M059J (cell line): ENCODE measurements around the gene NRG3. TPM values are rescaled to one million over a fixed set of nuclear protein-coding genes. Genes with fewer than 3 reads are reported as not detected.
A peak's percentile ranks its signal among the peaks of the same experiment; 100 is the strongest.
"Not testable (repeated sequence)": the region's sequence is repeated elsewhere in the genome, so short reads cannot be mapped to it uniquely, and the experiment has no call there.

Experiments
- DNase-seq: peaks from one replicate; pipeline ENCODE4 v3.0.0-alpha.2; 2012; ENCODE audit warnings: low read depth
- total RNA-seq: library from RNA; depleted of rRNA; stranded (reverse); fragments of >200 nt; shearing (Covaris generic); gene quantifications from 2 replicates; pipeline ENCODE4 v1.2.3, GENCODE V29; 2014

NRG3 gene
- total RNA-seq, 1 experiment from 2014 or later = not detected

- peak; percentile 1 for DNase-seq
Observed at GRCh38 chr10:82282782-82283456, 407.9 kb downstream of the NRG3 start.

- no peak for DNase-seq
Observed at GRCh38 chr10:82284180-82284579, 409.2 kb downstream of the NRG3 start.

- DNase-seq = peak; percentile 16
Observed at GRCh38 chr10:82288461-82288881, 413.5 kb downstream of the NRG3 start.

- DNase-seq = no peak
Observed at GRCh38 chr10:82289945-82290344, 415.0 kb downstream of the NRG3 start.

- DNase-seq = no peak
Observed at GRCh38 chr10:82294874-82295378, 419.9 kb downstream of the NRG3 start.

GRCh38 chr10:82308641-82309040 lies 433.6 kb downstream of the NRG3 start:
- no peak for DNase-seq

GRCh38 chr10:82310839-82311238 lies 435.8 kb downstream of the NRG3 start:
- DNase-seq = no peak

GRCh38 chr10:82313401-82313800 lies 438.4 kb downstream of the NRG3 start:
- no peak for DNase-seq

GRCh38 chr10:82318534-82318933 lies 443.5 kb downstream of the NRG3 start:
- DNase-seq = no peak

GRCh38 chr10:82319074-82319473 lies 444.1 kb downstream of the NRG3 start:
- no peak for DNase-seq

- no peak for DNase-seq
Observed at GRCh38 chr10:82319562-82319961, 444.6 kb downstream of the NRG3 start.

- DNase-seq = no peak
Observed at GRCh38 chr10:82321724-82322123, 446.7 kb downstream of the NRG3 start.

- no peak for DNase-seq
Observed at GRCh38 chr10:82331716-82332115, 456.7 kb downstream of the NRG3 start.

GRCh38 chr10:82335831-82336230 lies 460.8 kb downstream of the NRG3 start:
- no peak for DNase-seq

- no peak for DNase-seq
Observed at GRCh38 chr10:82340166-82340565, 465.2 kb downstream of the NRG3 start.

GRCh38 chr10:82349590-82349989 lies 474.6 kb downstream of the NRG3 start:
- DNase-seq = not testable (repeated sequence)

- DNase-seq = no peak
Observed at GRCh38 chr10:82353381-82353780, 478.4 kb downstream of the NRG3 start.

GRCh38 chr10:82358486-82359099 lies 483.6 kb downstream of the NRG3 start:
- DNase-seq = peak; percentile 5

GRCh38 chr10:82361256-82361655 lies 486.3 kb downstream of the NRG3 start:
- no peak for DNase-seq

- no peak for DNase-seq
Observed at GRCh38 chr10:82377608-82378007, 502.6 kb downstream of the NRG3 start.

GRCh38 chr10:82378146-82378545 lies 503.2 kb downstream of the NRG3 start:
- peak; percentile 8 for DNase-seq

- DNase-seq = no peak
Observed at GRCh38 chr10:82383350-82383749, 508.4 kb downstream of the NRG3 start.

GRCh38 chr10:82390866-82391658 lies 516.1 kb downstream of the NRG3 start:
- DNase-seq = no peak
